Astrocyte (in vitro differentiated cells and primary cell): Measurements from ENCODE around the gene KLF7. TPM values are rescaled to one million over a fixed set of nuclear protein-coding genes. Genes with fewer than 3 reads are reported as not detected.

Experiments
- DNase-seq: peaks from one replicate; pipeline ENCODE4 v3.0.0-alpha.2; 2010; ENCODE audit warnings: low read depth
- FAIRE-seq: peaks from 2 replicates; lab custom pipeline; 2011; peaks lifted over from hg19 to GRCh38; lab: Jason Lieb, UNC
- H2AFZ ChIP-seq: 2 replicates; pipeline ENCODE4 v1.6.0; 2012; ENCODE audit warnings: low read depth, low read length, inconsistent platforms
- H3K27ac ChIP-seq: 2 replicates; pipeline ENCODE4 v1.5.1; 2011; ENCODE audit warnings: low read depth, low read length, inconsistent platforms
- H3K27me3 ChIP-seq: 2 replicates; pipeline ENCODE4 v1.6.0; 2011; ENCODE audit warnings: low read length, inconsistent platforms; ENCODE audit not compliant: insufficient read depth
- H3K36me3 ChIP-seq: 2 replicates; pipeline ENCODE4 v1.5.1; 2011; ENCODE audit warnings: low read length, inconsistent platforms; ENCODE audit not compliant: insufficient read depth
- H3K4me1 ChIP-seq: 2 replicates; pipeline ENCODE4 v1.5.1; 2011; ENCODE audit warnings: low read length, inconsistent platforms; ENCODE audit not compliant: insufficient read depth
- H3K4me2 ChIP-seq: 2 replicates; pipeline ENCODE4 v1.6.0; 2012; ENCODE audit warnings: low read length, inconsistent platforms
- H3K4me3 ChIP-seq: 2 replicates; pipeline ENCODE4 v1.5.1; 2011; ENCODE audit warnings: low read depth, mild to moderate bottlenecking, low read length, inconsistent platforms; ENCODE audit not compliant: insufficient read depth
- H3K79me2 ChIP-seq: 2 replicates; pipeline ENCODE4 v1.6.0; 2012; ENCODE audit warnings: mild to moderate bottlenecking, low read length, inconsistent platforms; ENCODE audit not compliant: insufficient read depth
- H3K9ac ChIP-seq: 2 replicates; pipeline ENCODE4 v1.6.0; 2012; ENCODE audit warnings: mild to moderate bottlenecking, low read length, inconsistent platforms
- H3K9me3 ChIP-seq: 2 replicates; pipeline ENCODE4 v1.5.1; 2012; ENCODE audit warnings: low read depth, mild to moderate bottlenecking, low read length, inconsistent platforms; ENCODE audit not compliant: insufficient read depth
- H4K20me1 ChIP-seq: 2 replicates; pipeline ENCODE4 v1.6.0; 2012; ENCODE audit warnings: low read length, inconsistent platforms; ENCODE audit not compliant: insufficient read depth
- H3K27ac Mint-ChIP-seq: one replicate; pipeline ENCODE4 v1.8.0; 2021; ENCODE audit warnings: mild to moderate bottlenecking, mixed read lengths; ENCODE audit not compliant: unreplicated experiment
- H3K27me3 Mint-ChIP-seq: one replicate; pipeline ENCODE4 v1.8.0; 2021; ENCODE audit warnings: low read depth, mixed read lengths; ENCODE audit not compliant: unreplicated experiment
- H3K36me3 Mint-ChIP-seq: one replicate; pipeline ENCODE4 v1.8.0; 2021; ENCODE audit warnings: low read depth, mixed read lengths; ENCODE audit not compliant: unreplicated experiment
- H3K4me1 Mint-ChIP-seq: one replicate; pipeline ENCODE4 v1.8.0; 2021; ENCODE audit warnings: low read depth, mixed read lengths; ENCODE audit not compliant: unreplicated experiment
- H3K4me3 Mint-ChIP-seq: one replicate; pipeline ENCODE4 v1.8.0; 2021; ENCODE audit warnings: mild to moderate bottlenecking, moderate library complexity, mixed read lengths; ENCODE audit not compliant: unreplicated experiment
- H3K9me3 Mint-ChIP-seq: one replicate; pipeline ENCODE4 v1.8.0; 2021; ENCODE audit warnings: mild to moderate bottlenecking, mixed read lengths; ENCODE audit not compliant: unreplicated experiment
- CTCF ChIP-seq: IDR thresholded peaks from 2 replicates; pipeline ENCODE4 v1.5.1; 2011; ENCODE audit warnings: low read depth, mild to moderate bottlenecking, inconsistent platforms, low read length, moderate library complexity; ENCODE audit not compliant: insufficient read depth
- EZH2 ChIP-seq: IDR thresholded peaks from 2 replicates; pipeline ENCODE4 v1.6.1; 2012; ENCODE audit warnings: mild to moderate bottlenecking, low read length, inconsistent platforms; ENCODE audit not compliant: insufficient read depth
- total RNA-seq: library from RNA; stranded (reverse); gene quantifications from 2 replicates; pipeline ENCODE4 v1.2.1, GENCODE V29; 2021

KLF7 gene
- total RNA-seq, 1 donor from 2014 or later: 81.2 TPM

GRCh38 chr2:207107551-207107950 is 58.2 kb downstream of the KLF7 start:
- no peaks in the 10 kb centered on the region for H3K27me3 Mint-ChIP-seq
- H3K4me3 ChIP-seq: no peak overlapping the region
- H3K9ac ChIP-seq: no peak overlapping the region
- H2AFZ ChIP-seq: no peak overlapping the region
- peaks cover 100% of the 10 kb centered on the region for H3K79me2 ChIP-seq
- no peak overlapping the region for H3K4me2 ChIP-seq
- no peak for DNase-seq
- peaks cover 14% of the 10 kb centered on the region for H3K4me1 Mint-ChIP-seq
- H4K20me1 ChIP-seq: peaks cover 96% of the 10 kb centered on the region
- no peak for FAIRE-seq
- no peak overlapping the region for H3K4me3 Mint-ChIP-seq
- H3K27ac ChIP-seq: no peak overlapping the region
- no peaks in the 10 kb centered on the region for H3K4me1 ChIP-seq
- H3K36me3 Mint-ChIP-seq: peaks cover 40% of the 10 kb centered on the region
- H3K36me3 ChIP-seq: peaks cover 48% of the 10 kb centered on the region
- H3K27me3 ChIP-seq: no peaks in the 10 kb centered on the region
- no peaks in the 10 kb centered on the region for H3K9me3 ChIP-seq
- no peaks in the 10 kb centered on the region for H3K9me3 Mint-ChIP-seq
- no peak for TF ChIP-seq CTCF
- TF ChIP-seq EZH2: no peak
- no peak overlapping the region for H3K27ac Mint-ChIP-seq

- Histone ChIP-seq H3K27me3 (no peaks in the 10 kb centered on the region), H2AFZ (no peak overlapping the region), H3K36me3 (peaks cover 46% of the 10 kb centered on the region), H3K4me2 (no peak overlapping the region), H3K79me2 (peaks cover 100% of the 10 kb centered on the region), H3K9ac (no peak overlapping the region), H4K20me1 (peaks cover 96% of the 10 kb centered on the region), H3K9me3 (no peaks in the 10 kb centered on the region), H3K4me1 (no peaks in the 10 kb centered on the region), H3K4me3 (no peak overlapping the region), H3K27ac (no peak overlapping the region)
- Mint-ChIP-seq H3K27ac (no peak overlapping the region), H3K27me3 (no peaks in the 10 kb centered on the region), H3K4me3 (no peak overlapping the region), H3K36me3 (peaks cover 40% of the 10 kb centered on the region), H3K4me1 (peaks cover 15% of the 10 kb centered on the region), H3K9me3 (no peaks in the 10 kb centered on the region)
- FAIRE-seq: no peak
- TF ChIP-seq CTCF (no peak), EZH2 (no peak)
- no peak for DNase-seq
These were observed 58.6 kb downstream of the KLF7 start for GRCh38 chr2:207107131-207107530.

GRCh38 chr2:207103132-207103531 is 62.6 kb downstream of the KLF7 start:
- Mint-ChIP-seq H3K4me3 (no peak overlapping the region), H3K27ac (no peak overlapping the region), H3K9me3 (no peaks in the 10 kb centered on the region), H3K36me3 (peaks cover 40% of the 10 kb centered on the region), H3K27me3 (no peaks in the 10 kb centered on the region), H3K4me1 (peaks cover 13% of the 10 kb centered on the region)
- H3K4me1 ChIP-seq: no peaks in the 10 kb centered on the region
- FAIRE-seq: no peak
- H3K4me2 ChIP-seq: no peak overlapping the region
- no peak overlapping the region for H2AFZ ChIP-seq
- no peak overlapping the region for H3K9ac ChIP-seq
- no peaks in the 10 kb centered on the region for H3K27me3 ChIP-seq
- H3K36me3 ChIP-seq: peaks cover 48% of the 10 kb centered on the region
- no peak for DNase-seq
- TF ChIP-seq CTCF (no peak), EZH2 (no peak)
- peaks cover 92% of the 10 kb centered on the region for H4K20me1 ChIP-seq
- no peak overlapping the region for H3K27ac ChIP-seq
- no peaks in the 10 kb centered on the region for H3K9me3 ChIP-seq
- H3K4me3 ChIP-seq: no peak overlapping the region
- H3K79me2 ChIP-seq: peaks cover 100% of the 10 kb centered on the region
